Retinal pigment epithelial cell (primary cell): ENCODE data around the gene LHFPL2.

Experiments
- DNase-seq: peaks from one replicate; pipeline ENCODE4 v3.0.0-alpha.2; 2010; ENCODE audit warnings: low read depth
- H3K4me3 ChIP-seq: 2 replicates; pipeline ENCODE4 v1.5.1; 2011; ENCODE audit warnings: mild to moderate bottlenecking, low read length, control low read depth, moderate library complexity
- TF ChIP-seq, protein P1 (sequence below): conservative IDR thresholded peaks from 2 replicates; pipeline ENCODE4 v1.5.1; 2011; ENCODE audit warnings: low read depth, low read length, control low read depth, inconsistent platforms

LHFPL2 gene

DNA sequence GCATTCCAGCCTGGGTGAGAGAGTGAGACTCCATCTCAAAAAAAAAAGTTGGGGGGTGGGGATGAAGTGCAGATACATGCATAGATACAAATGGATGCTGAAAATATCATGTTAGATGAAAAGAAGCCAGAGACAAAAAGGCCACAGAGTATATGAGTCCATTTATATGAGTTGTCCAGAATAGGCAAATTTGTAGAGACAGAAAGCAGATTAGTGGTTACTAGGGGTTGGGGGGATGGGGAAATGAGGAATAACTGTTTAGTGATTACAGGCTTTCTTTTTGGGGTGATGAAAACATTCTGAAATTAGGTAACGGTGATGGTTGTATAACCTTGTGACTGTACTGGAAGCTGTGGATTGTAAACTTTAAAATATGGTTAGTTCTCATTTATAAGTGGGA is 13.8 kb upstream of the LHFPL2 start:
- TF ChIP-seq, protein P1, sequence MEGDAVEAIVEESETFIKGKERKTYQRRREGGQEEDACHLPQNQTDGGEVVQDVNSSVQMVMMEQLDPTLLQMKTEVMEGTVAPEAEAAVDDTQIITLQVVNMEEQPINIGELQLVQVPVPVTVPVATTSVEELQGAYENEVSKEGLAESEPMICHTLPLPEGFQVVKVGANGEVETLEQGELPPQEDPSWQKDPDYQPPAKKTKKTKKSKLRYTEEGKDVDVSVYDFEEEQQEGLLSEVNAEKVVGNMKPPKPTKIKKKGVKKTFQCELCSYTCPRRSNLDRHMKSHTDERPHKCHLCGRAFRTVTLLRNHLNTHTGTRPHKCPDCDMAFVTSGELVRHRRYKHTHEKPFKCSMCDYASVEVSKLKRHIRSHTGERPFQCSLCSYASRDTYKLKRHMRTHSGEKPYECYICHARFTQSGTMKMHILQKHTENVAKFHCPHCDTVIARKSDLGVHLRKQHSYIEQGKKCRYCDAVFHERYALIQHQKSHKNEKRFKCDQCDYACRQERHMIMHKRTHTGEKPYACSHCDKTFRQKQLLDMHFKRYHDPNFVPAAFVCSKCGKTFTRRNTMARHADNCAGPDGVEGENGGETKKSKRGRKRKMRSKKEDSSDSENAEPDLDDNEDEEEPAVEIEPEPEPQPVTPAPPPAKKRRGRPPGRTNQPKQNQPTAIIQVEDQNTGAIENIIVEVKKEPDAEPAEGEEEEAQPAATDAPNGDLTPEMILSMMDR = no peak
- H3K4me3 ChIP-seq = no peak overlapping the region
- DNase-seq = no peak

DNA sequence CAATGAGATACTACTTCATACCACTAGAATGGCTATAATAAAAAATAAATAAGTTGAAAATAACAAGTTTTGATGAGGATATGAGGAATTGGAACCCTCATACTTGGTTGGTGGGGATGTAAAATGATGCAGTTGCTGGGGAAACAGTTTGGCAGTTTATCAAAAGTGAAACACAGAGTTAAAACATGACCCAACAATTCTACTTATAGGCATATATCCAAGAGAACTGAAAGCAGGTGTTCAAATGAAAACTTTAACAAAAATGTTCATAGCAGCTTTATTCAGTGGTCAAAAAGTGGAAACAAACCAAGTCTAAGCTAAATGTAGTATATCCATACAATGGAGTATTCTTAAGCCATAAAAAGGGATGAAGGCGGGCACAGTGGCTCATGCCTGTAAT is 13.1 kb upstream of the LHFPL2 start:
- TF ChIP-seq, protein P1 = no peak
- no peak overlapping the region for H3K4me3 ChIP-seq
- no peak for DNase-seq

DNA sequence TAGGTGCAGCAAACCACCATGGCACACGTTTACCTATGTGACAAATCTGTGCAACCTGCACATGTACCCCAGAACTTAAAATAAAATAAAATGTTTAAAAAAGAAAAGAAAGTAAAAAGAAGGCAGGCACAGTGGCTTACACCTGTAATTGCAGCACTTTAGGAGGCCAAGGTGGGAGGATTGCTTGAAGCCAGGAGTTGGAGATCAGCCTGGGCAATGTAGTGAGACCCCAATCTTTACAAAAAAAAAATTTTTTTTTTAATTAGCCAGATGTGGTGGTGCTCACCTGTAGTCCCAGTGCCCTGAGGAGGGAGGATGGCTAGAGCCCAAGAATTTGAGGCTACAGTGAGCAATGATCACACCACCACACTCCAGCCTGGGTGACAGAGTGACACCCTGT is 12.5 kb upstream of the LHFPL2 start:
- H3K4me3 ChIP-seq = no peak overlapping the region
- no peak for DNase-seq
- TF ChIP-seq, protein P1 = no peak

DNA sequence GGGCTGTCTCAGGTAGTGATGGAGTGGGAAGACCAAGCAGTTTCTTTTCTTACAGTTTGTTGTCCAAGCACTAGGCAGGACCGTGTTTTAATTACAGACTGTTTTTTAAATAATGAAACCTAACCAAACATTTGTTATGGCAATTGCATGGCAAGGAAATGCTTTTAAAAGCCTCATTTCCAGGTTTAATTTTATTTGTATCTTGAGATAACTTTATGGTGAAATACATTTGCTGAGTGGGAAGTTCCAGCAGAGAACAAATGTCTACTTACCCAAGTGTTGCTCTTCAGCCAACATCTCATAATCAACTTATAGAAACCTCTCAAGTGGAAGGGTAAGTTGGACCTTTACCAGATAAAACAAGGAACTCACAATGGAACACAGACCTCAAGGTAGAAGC is 11.8 kb upstream of the LHFPL2 start:
- no peak for DNase-seq

DNA sequence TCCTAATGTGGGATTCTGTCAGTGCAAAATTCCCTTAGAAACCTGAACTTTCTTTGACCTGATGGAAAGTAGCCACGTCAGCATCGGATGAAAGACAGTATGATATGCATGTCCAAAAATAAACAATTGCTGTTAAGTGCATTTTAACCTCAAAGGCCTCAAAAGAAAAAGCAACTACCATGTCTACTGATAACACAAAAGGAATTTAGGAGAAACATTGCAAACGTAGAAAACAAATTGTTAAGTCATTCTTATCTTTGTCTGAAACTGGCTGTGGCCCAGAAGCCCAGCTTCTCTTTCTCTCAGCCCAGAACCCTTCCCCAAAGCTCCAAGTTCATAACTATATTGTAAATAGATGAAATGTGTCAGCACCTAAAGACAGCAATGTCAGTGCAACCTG is 11.1 kb upstream of the LHFPL2 start:
- H3K4me3 ChIP-seq = no peak overlapping the region
- DNase-seq = no peak
- TF ChIP-seq, protein P1 = no peak

More for the DNA sequence above, 11.8 kb upstream of the LHFPL2 start:
- TF ChIP-seq, protein P1 = no peak
- no peak overlapping the region for H3K4me3 ChIP-seq

DNA sequence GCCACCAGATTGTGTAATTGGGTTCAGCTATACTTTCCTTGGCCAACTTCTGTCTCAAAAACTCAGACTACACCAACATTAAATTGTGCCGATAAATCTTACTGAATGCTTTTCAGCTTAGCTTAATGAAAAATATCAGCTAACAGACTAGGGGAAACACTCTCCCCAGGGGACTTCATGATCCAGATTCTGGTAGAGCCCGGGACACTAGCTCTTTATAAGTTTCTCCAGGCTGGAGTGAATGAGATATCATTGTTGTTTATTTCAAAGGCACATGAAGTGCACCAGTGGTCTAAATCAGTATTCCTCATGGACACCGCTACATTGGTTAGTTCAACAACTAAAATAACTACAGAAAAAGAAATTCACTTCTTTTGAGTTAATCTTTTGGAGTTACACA is 10.5 kb upstream of the LHFPL2 start:
- no peak overlapping the region for H3K4me3 ChIP-seq
- TF ChIP-seq, protein P1 = no peak
- no peak for DNase-seq

DNA sequence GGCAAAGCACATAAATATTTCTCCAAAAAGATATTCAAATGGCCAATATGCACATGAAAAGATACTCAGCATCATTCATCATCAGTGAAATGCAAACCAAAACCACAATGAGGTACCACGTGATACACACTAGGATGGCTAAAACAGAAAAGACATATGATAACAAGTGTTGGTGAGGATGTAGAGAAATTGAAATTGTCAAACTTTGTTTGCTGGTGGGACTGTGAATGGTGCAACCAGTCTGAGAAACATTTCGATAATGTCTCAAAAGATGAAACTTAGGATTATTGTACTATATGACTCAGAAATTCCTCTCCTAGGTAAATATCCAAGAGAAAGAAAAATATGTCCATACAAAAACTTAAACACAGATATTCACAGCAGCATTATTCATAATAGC is 8.6 kb upstream of the LHFPL2 start:
- no peak for DNase-seq
- TF ChIP-seq, protein P1 = no peak
- H3K4me3 ChIP-seq = no peak overlapping the region
